HG03139 (cell line): ENCODE data around the gene SMIM10.
"Not testable (repeated sequence)": the region's sequence is repeated elsewhere in the genome, so short reads cannot be mapped to it uniquely, and the experiment has no call there.

ENCODE experiments used
- ATAC-seq: cut with Tn5 transposase; IDR thresholded peaks from one replicate; pipeline ENCODE4 v1.9.1; 2021; ENCODE audit not compliant: unreplicated experiment

The SMIM10 gene

DNA sequence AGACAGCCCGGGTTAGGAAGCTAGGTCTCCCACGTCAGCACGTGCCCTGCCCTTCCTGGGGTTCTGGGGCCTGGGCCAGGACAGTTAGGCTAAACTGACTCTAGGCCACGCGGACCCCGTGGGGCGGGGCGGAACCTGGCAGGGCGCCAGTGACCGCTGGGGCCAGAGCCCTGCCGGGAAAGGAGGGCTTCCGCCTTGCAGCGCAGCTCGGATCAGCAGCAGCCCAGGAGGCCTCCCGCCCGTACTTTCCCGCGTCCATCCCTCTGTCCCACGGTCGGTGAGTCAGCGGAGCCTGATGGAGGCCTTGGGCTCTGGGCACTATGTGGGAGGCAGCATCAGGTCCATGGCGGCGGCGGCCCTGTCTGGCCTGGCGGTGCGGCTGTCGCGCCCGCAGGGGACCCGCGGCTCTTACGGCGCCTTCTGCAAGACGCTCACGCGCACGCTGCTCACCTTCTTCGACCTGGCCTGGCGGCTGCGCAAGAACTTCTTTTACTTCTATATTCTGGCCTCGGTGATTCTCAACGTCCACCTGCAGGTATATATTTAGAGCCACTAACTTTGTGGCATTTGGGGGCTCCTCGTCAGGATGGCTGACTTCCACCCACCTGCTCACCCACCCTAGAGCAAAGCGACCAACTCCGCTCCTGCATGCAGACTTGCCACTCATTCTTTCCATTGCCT lies at the start of gene SMIM10:
Gene SMIM10, plus strand, starts transcription at position 191 of the 681 bp plus-strand sequence. Its CDS starts 105 bp downstream, at position 296.
- no peak for ATAC-seq

GRCh38 chrX:134946364-134946763 lies 44.4 kb upstream of the SMIM10 start:
- ATAC-seq = not testable (repeated sequence)

- ATAC-seq = no peak
Observed at GRCh38 chrX:134948333-134949241, 42.2 kb upstream of the SMIM10 start.

DNA sequence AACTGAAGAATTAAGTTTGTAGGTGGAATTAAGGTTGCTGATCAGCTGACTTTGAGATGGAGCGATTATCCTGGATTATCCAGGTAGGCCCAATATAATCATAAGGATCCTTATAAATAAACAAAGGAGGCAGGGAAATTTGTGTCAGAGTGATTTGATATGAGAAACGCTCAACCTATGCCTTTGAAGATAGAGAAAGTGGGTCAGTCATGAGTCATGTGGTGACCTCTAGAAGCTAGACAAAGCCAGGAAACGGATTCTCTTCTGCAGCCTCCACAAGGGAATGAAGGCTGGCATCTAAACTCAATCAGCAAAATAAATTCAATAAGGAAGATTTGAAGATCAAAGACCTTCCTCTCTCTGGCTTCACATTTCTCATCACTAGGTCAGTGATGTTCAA lies 41.5 kb upstream of the SMIM10 start:
- no peak for ATAC-seq

DNA sequence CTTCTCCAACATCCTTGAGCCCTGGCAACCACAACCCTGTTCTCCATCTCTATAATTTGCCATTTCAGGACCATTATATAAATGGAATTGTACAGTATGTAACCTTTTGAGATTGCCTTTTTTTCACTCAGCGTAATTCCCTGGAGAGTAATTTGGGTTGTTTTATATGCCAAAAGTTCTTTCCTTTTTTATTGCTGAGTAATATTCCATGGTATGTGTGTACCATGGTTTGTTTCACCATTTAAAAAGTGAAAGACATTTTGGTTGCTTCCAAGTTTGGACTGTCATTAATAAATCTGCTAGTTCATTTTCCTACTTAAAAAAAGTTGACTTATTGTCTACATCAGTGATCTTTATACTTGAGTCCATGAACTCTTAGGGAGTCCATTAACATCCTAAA lies 33.0 kb upstream of the SMIM10 start:
- ATAC-seq = no peak

DNA sequence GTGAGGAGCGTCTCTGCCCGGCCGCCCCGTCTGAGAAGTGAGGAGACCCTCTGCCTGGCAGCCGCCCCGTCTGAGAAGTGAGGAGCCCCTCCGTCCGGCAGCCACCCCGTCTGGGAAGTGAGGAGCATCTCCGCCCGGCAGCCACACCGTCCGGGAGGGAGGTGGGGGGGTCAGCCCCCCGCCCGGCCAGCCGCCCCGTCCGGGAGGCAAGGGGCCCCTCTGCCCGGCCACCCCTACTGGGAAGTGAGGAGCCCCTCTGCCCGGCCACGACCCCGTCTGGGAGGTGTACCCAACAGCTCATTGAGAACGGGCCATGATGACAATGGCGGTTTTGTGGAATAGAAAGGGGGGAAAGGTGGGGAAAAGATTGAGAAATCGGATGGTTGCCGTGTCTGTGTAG lies 30.4 kb upstream of the SMIM10 start:
- not testable (repeated sequence) for ATAC-seq

- ATAC-seq = no peak
Observed at GRCh38 chrX:134963041-134963440, 27.8 kb upstream of the SMIM10 start.

DNA sequence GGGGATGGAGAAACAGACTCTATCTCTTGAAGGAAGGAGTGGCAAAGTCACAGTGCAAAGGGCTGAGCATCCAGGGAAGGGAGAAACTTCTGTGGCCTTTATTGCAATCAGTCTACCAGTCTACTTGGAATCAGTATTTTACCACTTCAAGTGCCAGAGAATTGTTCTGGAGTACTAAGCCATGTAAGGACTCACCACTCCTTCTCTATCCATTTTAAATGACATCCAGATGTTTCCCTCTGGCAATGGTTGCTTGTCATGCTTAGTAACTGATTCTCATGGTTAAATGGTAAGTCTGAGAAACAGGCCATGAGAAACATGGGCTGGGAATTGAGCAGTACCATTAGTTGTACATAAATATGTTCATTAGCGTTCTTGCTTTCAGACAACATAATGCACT lies 21.1 kb upstream of the SMIM10 start:
- ATAC-seq = no peak

DNA sequence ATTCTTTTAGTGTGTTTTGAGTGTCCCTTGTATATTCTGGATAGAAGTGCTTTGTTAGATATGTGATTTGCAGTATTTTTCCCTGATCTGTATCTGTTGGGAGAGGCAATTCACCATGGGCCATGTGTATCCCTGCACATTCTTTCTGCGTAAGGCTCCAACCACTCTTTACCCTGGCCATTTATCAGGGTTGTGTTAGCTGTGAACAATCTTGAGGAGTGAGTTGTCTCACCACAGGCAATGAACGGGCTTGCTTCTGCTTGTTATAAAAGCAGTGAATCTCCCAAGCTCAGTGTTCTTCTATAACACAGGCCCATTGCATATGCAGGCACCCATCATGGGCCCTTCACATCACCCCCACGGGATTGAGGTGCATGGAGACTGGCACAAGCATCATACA lies 18.9 kb upstream of the SMIM10 start:
- ATAC-seq = no peak

GRCh38 chrX:134975516-134975915 lies 15.3 kb upstream of the SMIM10 start:
- ATAC-seq = no peak

DNA sequence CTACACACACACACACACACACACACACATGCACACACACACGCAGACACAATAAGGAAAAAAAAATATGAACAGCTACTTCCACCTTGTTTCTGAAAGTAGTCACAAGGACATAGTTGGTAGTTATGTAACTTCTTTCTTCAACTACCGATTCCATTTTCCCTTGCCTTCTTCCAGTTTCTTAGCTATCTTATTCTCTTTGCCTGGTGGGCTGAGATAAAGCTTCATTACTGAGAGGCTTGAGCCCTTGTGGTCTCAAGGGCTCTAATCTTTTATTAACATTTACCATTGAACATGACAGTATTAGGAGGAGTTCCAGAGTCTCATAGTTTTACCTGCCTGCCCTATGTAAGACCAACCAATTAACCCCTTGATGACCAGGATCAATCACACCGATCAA lies 8.9 kb upstream of the SMIM10 start:
- no peak for ATAC-seq

GRCh38 chrX:134982748-134983147 lies 8.0 kb upstream of the SMIM10 start:
- ATAC-seq = no peak

GRCh38 chrX:134985479-134985878 lies 5.3 kb upstream of the SMIM10 start:
- no peak for ATAC-seq

DNA sequence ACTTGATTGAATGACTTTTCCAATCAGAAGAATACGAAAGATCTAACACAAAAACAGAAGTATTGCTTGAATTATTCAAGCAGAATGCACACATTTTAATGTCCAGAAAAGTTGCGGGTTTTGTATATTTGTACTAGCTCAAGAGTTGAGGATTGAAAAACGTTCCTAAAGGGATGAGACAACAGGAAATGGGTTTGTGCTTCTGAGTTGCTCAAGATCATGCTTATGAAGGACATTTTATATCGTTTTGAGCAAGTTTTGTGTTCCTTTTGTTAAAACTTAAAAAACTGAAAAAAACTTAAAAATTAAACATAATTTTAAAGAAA lies 353 bp upstream of the SMIM10 start:
- ATAC-seq = no peak

- ATAC-seq = no peak
Observed at GRCh38 chrX:134997646-134998045, 6.9 kb downstream of the SMIM10 start.

DNA sequence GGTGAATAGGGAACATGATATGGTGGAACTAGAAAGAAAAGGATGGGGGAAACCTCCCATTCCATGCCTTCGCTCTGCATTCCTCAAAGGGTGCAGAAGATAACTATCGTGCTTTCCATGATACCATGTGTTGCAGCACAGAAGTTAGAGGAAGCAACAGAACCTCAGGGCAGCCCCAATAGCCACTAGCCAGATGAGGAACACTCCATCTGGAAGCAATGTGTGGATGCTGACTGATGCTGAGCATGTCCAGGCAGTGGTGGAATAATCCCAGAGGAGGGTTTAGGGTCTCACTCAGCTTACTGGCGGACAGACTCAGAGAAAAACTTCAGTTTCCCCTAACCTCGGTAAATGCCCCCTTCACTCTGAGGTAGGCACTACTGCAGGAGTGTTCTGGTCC lies 7.5 kb downstream of the SMIM10 start:
- ATAC-seq = no peak

DNA sequence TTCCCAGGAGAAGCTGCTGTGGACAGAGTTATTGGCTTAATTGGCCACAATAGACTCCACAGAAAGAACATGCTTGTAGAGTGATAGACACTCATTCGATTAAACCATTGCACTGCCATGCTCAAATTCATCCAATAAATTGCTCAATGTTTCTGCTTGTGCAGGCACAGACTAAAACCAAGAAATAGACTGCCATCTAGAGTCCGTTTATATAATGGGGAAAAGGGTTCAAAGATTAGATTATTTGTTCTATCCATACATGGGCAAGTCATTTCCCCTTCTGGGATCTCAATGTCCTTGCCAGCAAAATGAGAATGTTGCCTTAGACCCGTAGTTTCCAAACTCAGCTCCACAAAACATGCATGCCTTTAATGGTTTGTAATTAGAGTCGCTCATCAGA lies 8.7 kb downstream of the SMIM10 start:
- no peak for ATAC-seq

DNA sequence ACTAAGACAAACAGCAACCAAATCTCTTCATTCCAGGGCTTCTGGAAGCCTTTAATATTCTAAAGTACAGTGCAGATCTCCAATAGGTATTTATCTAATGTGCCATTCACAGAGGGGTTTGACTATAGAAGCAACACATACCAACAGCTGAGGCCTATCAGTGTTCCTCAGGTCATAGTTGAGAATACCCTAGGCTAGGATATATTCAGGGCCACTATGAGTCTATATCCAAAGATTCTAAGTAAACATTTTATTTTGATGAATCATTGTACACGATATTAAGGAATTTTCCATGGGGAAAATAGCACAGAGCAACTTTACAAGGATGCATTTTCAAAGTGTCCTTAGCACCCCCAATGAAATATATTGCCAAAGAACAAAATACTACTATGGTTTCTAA lies 9.7 kb downstream of the SMIM10 start:
- no peak for ATAC-seq

- peak; percentile 87 for ATAC-seq
Observed at GRCh38 chrX:135003876-135004623, 13.3 kb downstream of the SMIM10 start.

DNA sequence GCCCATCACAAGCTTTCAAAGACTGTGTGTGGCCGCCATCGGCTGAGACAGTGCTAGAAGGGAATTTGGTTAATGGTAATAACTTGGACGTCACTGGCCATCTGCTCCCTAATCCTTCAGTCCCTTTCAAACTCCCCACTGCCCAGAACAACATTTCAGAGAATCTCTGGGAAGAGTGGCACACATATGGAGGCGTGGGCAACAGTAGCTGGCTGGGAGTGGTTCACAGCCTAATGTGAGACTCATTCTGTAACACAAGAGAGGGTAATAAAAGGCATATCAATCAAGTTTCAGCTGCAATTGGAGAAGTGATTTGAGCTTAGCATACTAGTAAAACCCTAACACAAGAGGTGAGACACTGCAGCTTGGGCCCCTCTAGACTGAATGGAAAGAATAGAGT lies 15.4 kb downstream of the SMIM10 start:
- no peak for ATAC-seq

DNA sequence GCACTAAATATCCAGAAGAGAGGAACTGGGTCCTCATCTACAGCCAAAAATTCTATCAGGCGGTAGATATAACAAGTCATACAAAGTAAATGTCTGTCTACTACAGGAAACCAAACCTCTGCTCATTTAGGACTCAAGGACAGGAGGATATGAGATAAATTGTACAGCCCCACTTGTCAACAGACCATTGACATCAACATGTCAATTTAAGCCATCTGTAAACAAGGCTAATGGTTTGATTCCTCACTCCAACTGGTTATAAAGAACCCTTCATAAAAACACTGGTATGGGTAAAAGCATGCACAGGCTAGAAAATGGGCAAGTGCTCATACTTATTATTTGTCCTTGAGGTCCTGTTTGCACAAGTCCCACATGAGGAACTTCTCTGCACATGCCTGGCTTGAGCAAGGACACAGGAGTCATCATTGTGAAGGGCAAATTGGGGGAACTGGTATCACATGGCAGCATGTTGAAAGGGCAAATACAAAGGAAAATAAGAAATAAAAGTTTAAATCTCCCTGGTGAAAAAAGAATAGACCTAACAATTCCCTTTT lies 18.3 kb downstream of the SMIM10 start:
- no peak for ATAC-seq
